ENCODE measurements around the gene AMOT.

- TF ChIP-seq CTCF (IDR thresholded peaks at IDR 0.05) (no peak), EZH2 (IDR thresholded peaks at IDR 0.05; ENCODE audit: borderline replicate concordance, insufficient read depth, low read depth, low read length, poor library complexity, severe bottlenecking) (no peak)
These were observed 22.3 kb downstream of the AMOT start for GRCh38 chrX:112818114-112819007.

Measured in B cell (primary cell).